KG1 (cell line): ENCODE results near the gene TMEM117.
"Not testable (repeated sequence)": the region's sequence is repeated elsewhere in the genome, so short reads cannot be mapped to it uniquely, and the experiment has no call there.

Source experiments
- DNase-seq: peaks from one replicate; lab custom pipeline; 2025; lab: John Stamatoyannopoulos, UW

TMEM117 gene

GRCh38 chr12:44099486-44099885 is 263.6 kb downstream of the TMEM117 start:
- no peak for DNase-seq

GRCh38 chr12:44100264-44100663 is 264.4 kb downstream of the TMEM117 start:
- DNase-seq: no peak

GRCh38 chr12:44101475-44101874 is 265.6 kb downstream of the TMEM117 start:
- DNase-seq: no peak

- no peak for DNase-seq
These were observed 279.0 kb downstream of the TMEM117 start for GRCh38 chr12:44114906-44115305.

- DNase-seq: no peak
These were observed 281.5 kb downstream of the TMEM117 start for GRCh38 chr12:44117337-44117736.

GRCh38 chr12:44118946-44119345 is 283.1 kb downstream of the TMEM117 start:
- DNase-seq: no peak

- DNase-seq: no peak
These were observed 290.9 kb downstream of the TMEM117 start for GRCh38 chr12:44126806-44127205.

- no peak for DNase-seq
These were observed 292.3 kb downstream of the TMEM117 start for GRCh38 chr12:44127966-44128710.

GRCh38 chr12:44143175-44143574 is 307.3 kb downstream of the TMEM117 start:
- DNase-seq: no peak

- no peak for DNase-seq
These were observed 313.1 kb downstream of the TMEM117 start for GRCh38 chr12:44148936-44149335.

GRCh38 chr12:44154128-44154527 is 318.2 kb downstream of the TMEM117 start:
- no peak for DNase-seq

GRCh38 chr12:44155358-44155757 is 319.5 kb downstream of the TMEM117 start:
- no peak for DNase-seq

GRCh38 chr12:44157359-44157758 is 321.5 kb downstream of the TMEM117 start:
- DNase-seq: no peak

- DNase-seq: no peak
These were observed 322.9 kb downstream of the TMEM117 start for GRCh38 chr12:44158746-44159145.

- no peak for DNase-seq
These were observed 323.3 kb downstream of the TMEM117 start for GRCh38 chr12:44159216-44159615.

GRCh38 chr12:44159862-44160261 is 324.0 kb downstream of the TMEM117 start:
- no peak for DNase-seq

- no peak for DNase-seq
These were observed 327.1 kb downstream of the TMEM117 start for GRCh38 chr12:44162961-44163360.

GRCh38 chr12:44174053-44174452 is 338.2 kb downstream of the TMEM117 start:
- no peak for DNase-seq

- no peak for DNase-seq
These were observed 348.8 kb downstream of the TMEM117 start for GRCh38 chr12:44184499-44185206.

GRCh38 chr12:44193281-44193680 is 357.4 kb downstream of the TMEM117 start:
- no peak for DNase-seq

GRCh38 chr12:44195719-44196118 is 359.8 kb downstream of the TMEM117 start:
- DNase-seq: not testable (repeated sequence)

- DNase-seq: no peak
These were observed 370.2 kb downstream of the TMEM117 start for GRCh38 chr12:44206045-44206444.

GRCh38 chr12:44217146-44217883 is 381.4 kb downstream of the TMEM117 start:
- DNase-seq: no peak
